Stimulated activated CD8-positive, alpha-beta memory T cell treated with anti-CD3 and anti-CD28 coated beads, Interleukin-15, amount 100 ng/mL, for 1 hour (primary cell): ENCODE data around the gene ZNF283.

Experiments
- DNase-seq: peaks from one replicate; pipeline ENCODE4 v3.0.0-alpha.2; 2020; ENCODE audit warnings: low read depth

ZNF283 gene

GRCh38 chr19:43826787-43827754, at the start of gene ZNF283:
Gene ZNF283 (plus strand): TSS chr19:43827321. CDS start chr19:43833505, 6,184 bp downstream.
- peak; percentile 65 for DNase-seq

- no peak for DNase-seq
Measured at GRCh38 chr19:43778651-43779050, 48.5 kb upstream of the ZNF283 start.

GRCh38 chr19:43779147-43779819, 47.8 kb upstream of the ZNF283 start:
- DNase-seq: no peak

- no peak for DNase-seq
Measured at GRCh38 chr19:43779820-43780219, 47.3 kb upstream of the ZNF283 start.

GRCh38 chr19:43780706-43781525, 46.2 kb upstream of the ZNF283 start, which contains the start of gene KCNN4:
Gene KCNN4 (minus strand): TSS chr19:43780973. CDS start chr19:43780861, 112 bp downstream.
- no peak for DNase-seq

GRCh38 chr19:43781630-43782310, 45.4 kb upstream of the ZNF283 start:
- no peak for DNase-seq

- DNase-seq: no peak
Measured at GRCh38 chr19:43782311-43782660, 44.8 kb upstream of the ZNF283 start.

- no peak for DNase-seq
Measured at GRCh38 chr19:43782689-43783231, 44.4 kb upstream of the ZNF283 start.

- DNase-seq: no peak
Measured at GRCh38 chr19:43783636-43784035, 43.5 kb upstream of the ZNF283 start.

- peak; percentile 32 for DNase-seq
Measured at GRCh38 chr19:43784241-43784980, 42.7 kb upstream of the ZNF283 start.

GRCh38 chr19:43784981-43785808, 41.9 kb upstream of the ZNF283 start:
- DNase-seq: no peak

GRCh38 chr19:43786665-43787064, 40.5 kb upstream of the ZNF283 start:
- DNase-seq: no peak

GRCh38 chr19:43789029-43789428, 38.1 kb upstream of the ZNF283 start:
- DNase-seq: no peak

GRCh38 chr19:43790587-43790986, 36.5 kb upstream of the ZNF283 start:
- no peak for DNase-seq

GRCh38 chr19:43797118-43797517, 30.0 kb upstream of the ZNF283 start:
- DNase-seq: no peak

- no peak for DNase-seq
Measured at GRCh38 chr19:43797556-43797955, 29.6 kb upstream of the ZNF283 start.

GRCh38 chr19:43798026-43798545, 29.0 kb upstream of the ZNF283 start:
- no peak for DNase-seq

GRCh38 chr19:43798546-43799409, 28.3 kb upstream of the ZNF283 start:
- peak; percentile 30 for DNase-seq
